ENCODE measurements around the gene MORC4. TPM values are rescaled to one million over a fixed set of nuclear protein-coding genes. Genes with fewer than 3 reads are reported as not detected.

Gene MORC4
- total RNA-seq, 2 donors from 2014 or later = 5.3 to 6.6 TPM

GRCh38 chrX:106891762-106892460, 108.1 kb downstream of the MORC4 start:
- DNase-seq = no peak
- ATAC-seq = no peak
- intact Hi-C loops (cut with DNase I) = loop anchor here (5.0 to 10.0 kb wide), 2 partner anchors 50 to 63 kb away; no protein-coding TSS in a partner anchor

Other genes starting within 250 kb of the MORC4 start
- 1 to 10 TPM; 4.2 to 7.4 TPM for gene TBC1D8B, start 197.5 kb downstream of the MORC4 start, total RNA-seq
- not detected for gene RIPPLY1, start 96.9 kb downstream of the MORC4 start, total RNA-seq
- under 1 TPM; 0.10 to 0.18 TPM for gene CLDN2, start 79.8 kb downstream of the MORC4 start, total RNA-seq
- 10 to 100 TPM in 1 of 2 donors, 1 to 10 TPM in 1; 9.2 to 11.0 TPM for gene RBM41, start 118.6 kb upstream of the MORC4 start, total RNA-seq
- gene NUP62CL, start 206.2 kb upstream of the MORC4 start, total RNA-seq = 1 to 10 TPM in 1 of 2 donors, under 1 TPM in 1; 0.29 to 1.3 TPM
- gene DNAAF6, start 206.4 kb upstream of the MORC4 start, total RNA-seq = not detected